ENCODE measurements around the gene SLFN13. TPM values are rescaled to one million over a fixed set of nuclear protein-coding genes. Genes with fewer than 3 reads are reported as not detected.

The SLFN13 gene
- total RNA-seq (10 to 100 TPM in 5 of 7 donors, 1 to 10 TPM in 2; 1.7 to 20.6 (median 14.4) TPM), polyA plus RNA-seq (1 to 10 TPM in 1 of 2 donors, under 1 TPM in 1; 0.99 to 6.4 TPM)
- long read RNA-seq, donor 1: 0 reads
- long read RNA-seq, donor 2: 0 reads
- long read RNA-seq, donor 3: 0 reads

GRCh38 chr17:35448214-35448898, at the start of gene SLFN13:
TSS of gene SLFN13 (minus strand) at chr17:35448766. CDS start at chr17:35445680, 3,086 bp downstream.
- WGBS, 3 donors: 1% methylated on average over 44 of the region's 44 CpGs
- Histone ChIP-seq H3K4me1 (ENCODE audit: insufficient read depth) (peaks cover 6% of the 10 kb centered on the region), H3K9me3 (no peaks in the 10 kb centered on the region), H3K36me3 (no peaks in the 10 kb centered on the region), H3K27me3 (no peaks in the 10 kb centered on the region), H3K27ac (no peak within 1 kb of the TSS), H3K4me3 (peak within 1 kb of the TSS; percentile 46)
- DNase-seq: peak; percentile 39 to 72 (median 41)
- no peak for TF ChIP-seq EP300 (IDR thresholded peaks at IDR 0.05)
- no peak for TF ChIP-seq CTCF (IDR thresholded peaks at IDR 0.05)
- no peak for TF ChIP-seq POLR2A (IDR thresholded peaks at IDR 0.05)
- intact Hi-C loops (cut with DNase I): no loop called here

- no peaks in the 10 kb centered on the region for H3K27me3 ChIP-seq
- DNase-seq: no peak
- WGBS, 3 donors: 17 to 23% (median 21%) methylated on average over 30 of the region's 30 CpGs
- no peaks in the 10 kb centered on the region for H3K4me1 ChIP-seq (ENCODE audit: insufficient read depth)
- no peaks in the 10 kb centered on the region for H3K36me3 ChIP-seq
- no peak overlapping the region for H3K27ac ChIP-seq
- no peak overlapping the region for H3K4me3 ChIP-seq
- intact Hi-C loops (cut with DNase I): no loop called here
- TF ChIP-seq POLR2A (IDR thresholded peaks at IDR 0.05) (no peak), CTCF (IDR thresholded peaks at IDR 0.05) (no peak), EP300 (IDR thresholded peaks at IDR 0.05) (no peak)
- H3K9me3 ChIP-seq: peaks cover 0 to 3% of the 10 kb centered on the region in 2 donors
These were observed 48.1 kb upstream of the SLFN13 start for GRCh38 chr17:35496451-35497290.

- no peak overlapping the region for H3K27ac ChIP-seq
These were observed 44.5 kb upstream of the SLFN13 start for GRCh38 chr17:35493040-35493439.

More at GRCh38 chr17:35493040-35493439, 44.5 kb upstream of the SLFN13 start:
- no peak for TF ChIP-seq CTCF (IDR thresholded peaks at IDR 0.05)
- no peak for TF ChIP-seq EP300 (IDR thresholded peaks at IDR 0.05)
- TF ChIP-seq POLR2A (IDR thresholded peaks at IDR 0.05): no peak
- Histone ChIP-seq H3K4me1 (ENCODE audit: insufficient read depth) (peaks cover 2% of the 10 kb centered on the region), H3K9me3 (peaks cover 0 to 13% of the 10 kb centered on the region in 2 donors), H3K36me3 (no peaks in the 10 kb centered on the region), H3K4me3 (no peak overlapping the region), H3K27me3 (no peaks in the 10 kb centered on the region)
- WGBS, 3 donors: 3 to 16% (median 14%) methylated on average over 2 of the region's 2 CpGs
- intact Hi-C loops (cut with DNase I): no loop called here
- no peak for DNase-seq
